ENCODE results near the gene PADI2.

Gene PADI2

GRCh38 chr1:17112076-17112475 lies 7.2 kb downstream of the PADI2 start:
- no peak for DNase-seq

GRCh38 chr1:17110555-17110926 lies 8.7 kb downstream of the PADI2 start:
- no peak for DNase-seq

DNA sequence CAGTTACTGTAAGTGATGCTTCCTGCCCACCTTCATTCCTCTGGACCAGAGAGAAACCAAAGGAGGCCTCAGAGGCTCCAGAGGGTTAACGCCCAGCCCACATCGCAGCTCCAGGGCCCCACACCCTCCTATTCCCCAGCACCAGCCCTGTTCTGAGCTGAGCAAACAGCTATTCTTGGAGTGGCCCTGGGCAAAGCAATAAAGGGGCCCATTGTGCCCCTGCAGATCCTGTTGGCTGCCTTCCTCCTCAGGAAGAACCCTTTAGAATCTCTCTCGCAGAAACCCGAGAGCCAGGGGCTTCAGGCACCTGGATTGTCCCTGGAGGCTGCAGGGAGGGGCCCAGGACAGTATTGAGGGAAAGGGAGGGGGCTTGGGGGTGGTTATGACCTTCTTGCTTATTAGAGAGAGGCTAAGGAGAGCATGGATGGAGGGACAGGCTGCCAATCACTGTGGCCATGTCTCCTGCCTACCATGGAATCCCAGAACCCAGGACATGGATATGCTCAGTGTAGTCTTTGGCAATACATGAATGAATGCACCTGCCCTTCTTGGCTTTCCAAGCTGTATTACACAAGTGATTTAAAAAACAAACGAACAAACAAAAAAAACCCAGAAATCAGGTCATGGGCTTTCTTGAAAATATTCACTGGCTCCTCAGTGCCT lies 9.2 kb downstream of the PADI2 start:
- DNase-seq: no peak

- no peak for DNase-seq
These were observed 10.5 kb downstream of the PADI2 start for GRCh38 chr1:17108786-17109185.

DNA sequence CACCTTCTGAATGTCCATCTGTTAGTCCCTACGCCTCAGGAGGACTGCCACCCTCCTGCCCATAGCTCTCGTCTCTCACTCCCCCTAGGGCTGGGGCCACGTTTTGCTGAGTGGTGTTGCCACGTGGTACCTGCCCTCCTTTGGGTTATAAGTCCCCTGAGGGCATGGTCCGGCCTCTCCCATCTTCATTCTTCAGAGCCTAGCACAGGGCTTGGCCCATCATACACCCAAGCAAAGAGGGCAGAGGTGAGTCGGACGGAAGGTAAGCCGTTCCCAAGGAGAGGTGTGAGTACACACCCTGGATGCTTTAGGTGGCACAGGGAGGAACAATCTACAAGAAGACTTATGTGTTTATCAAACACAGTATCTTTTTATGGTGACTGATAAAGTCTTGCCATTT lies 10.9 kb downstream of the PADI2 start:
- no peak for DNase-seq

DNA sequence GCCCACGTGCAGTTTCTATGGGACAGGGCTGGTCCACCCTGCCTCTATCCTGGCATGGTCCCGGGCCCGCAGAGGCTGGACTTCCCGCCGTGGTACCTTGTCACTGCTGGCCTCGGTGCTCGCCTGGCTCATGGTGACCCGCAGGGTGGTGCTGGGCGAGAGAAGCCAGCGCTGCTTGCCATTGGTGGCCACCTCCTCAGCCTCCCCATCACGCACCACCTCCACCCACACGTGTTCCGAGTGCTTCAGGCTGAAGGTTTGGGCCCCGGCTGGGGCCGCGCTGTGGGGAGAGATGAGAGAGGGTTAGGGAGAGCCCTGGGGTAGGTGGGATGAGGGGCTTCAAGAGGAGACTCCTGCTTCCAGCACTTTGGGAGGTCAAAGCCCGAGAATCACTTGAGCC lies 14.5 kb downstream of the PADI2 start:
- no peak for DNase-seq

DNA sequence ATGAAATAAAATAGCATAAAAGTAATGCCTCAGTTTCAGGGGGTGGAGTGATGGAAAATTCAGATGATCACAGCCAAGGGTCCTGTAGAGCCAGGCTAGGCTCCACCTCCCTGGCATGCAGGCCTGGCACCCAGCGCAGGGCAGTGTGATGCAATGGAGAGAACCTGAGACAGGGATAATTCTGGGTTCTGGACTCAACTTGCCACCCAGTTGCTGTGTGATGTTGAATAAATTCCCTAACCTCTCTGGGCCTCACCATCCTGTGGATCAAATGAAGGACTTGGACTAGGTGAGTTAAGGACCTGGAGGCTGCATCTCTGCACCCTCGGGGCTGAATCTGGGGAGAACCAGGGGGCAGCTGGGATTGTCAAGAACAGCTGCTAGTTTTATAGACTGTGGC lies 17.0 kb downstream of the PADI2 start:
- no peak for DNase-seq

DNA sequence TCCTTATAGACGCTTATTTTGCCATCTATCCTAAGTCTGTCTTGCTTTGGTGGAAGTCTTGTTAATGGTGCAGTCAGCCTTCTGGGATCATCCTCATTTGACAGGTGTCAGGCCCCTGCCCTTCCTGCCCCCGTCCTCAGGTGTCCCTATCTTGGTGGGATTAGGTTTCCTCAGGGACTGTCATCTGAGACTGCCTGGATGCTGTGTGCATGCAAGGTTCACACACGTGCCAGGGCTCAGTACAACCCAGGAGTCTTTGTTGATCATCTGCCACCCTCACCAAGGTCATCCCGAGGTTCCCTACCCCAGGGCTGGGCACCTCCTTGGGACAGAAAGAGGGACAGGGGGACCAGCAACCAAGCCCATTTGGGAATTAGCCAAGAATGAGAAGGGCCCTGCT lies 18.0 kb downstream of the PADI2 start:
- DNase-seq: peak; percentile 79

DNA sequence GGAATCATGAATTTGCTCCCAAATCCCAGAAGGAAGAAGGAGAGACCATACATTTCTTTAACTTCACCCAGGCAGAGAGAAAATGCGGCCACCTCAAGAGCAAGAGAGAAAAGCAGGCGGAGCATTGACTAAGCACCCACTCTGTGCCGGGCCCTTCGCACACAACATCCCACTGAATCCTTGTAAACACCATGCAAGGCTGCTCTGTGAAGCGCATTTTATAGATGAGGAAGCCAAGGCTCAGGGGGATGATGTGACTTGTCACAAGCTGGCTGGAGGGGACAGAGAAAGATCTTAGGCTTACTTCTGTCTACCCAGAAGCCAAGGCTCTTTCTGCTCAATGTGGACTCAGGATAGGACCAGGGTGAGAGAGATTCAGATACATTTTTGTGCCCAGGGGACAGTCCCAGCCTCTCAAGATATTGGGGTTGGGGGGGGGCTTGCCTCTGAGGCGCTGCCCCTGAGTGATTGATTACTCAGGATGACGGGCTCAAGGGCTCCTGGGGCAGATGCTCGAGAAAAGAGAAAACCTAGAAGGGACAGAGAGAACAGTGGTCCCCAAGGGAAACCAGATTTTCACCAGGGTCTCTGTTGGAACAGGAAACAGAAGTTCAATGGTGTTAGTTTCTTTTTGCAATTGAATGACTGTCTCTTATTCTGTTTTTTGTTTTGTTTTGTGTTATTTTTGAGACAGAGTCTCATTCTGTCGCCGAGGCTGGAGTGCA lies 19.5 kb downstream of the PADI2 start:
- DNase-seq: no peak

DNA sequence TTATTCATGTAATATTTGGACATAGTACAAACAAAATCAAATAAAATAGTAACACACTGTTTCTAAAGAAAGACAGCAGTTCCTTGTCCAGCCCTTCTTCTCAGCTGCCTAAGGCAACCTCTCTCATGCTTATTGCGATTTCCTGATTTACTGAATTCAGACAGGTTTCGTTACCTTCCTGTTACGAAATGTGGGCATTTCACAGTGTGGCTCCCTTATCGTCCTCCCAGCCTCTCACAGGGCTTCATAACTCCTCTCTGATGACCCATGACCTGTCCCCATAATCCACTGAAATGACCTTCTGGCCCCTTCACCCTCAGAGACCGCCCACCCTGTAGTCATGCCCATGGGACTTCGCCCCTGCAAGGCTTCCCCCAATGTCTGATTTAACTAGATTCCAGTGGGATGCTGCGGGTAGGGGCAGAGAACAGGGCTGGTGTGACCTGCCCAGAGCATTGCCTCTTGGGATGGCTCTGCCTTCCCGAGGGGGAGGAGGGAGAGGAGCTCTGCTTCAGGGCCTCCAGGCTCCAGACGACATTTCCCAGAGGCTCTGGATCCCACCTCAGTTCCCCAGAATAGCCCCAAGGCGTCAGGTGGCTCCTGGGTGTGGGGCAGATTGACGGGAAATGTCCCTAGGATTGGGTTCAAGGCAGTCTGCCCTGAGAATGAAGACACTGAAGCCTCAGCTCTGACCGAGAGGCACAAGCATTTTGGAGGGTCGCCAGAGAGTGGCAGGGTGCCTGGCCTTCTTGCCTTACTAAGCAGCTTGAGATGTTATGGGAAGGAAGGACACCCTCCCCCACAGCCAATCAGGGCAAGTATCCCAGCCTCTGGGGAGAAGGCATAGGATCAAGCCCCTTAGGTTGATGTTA lies 20.6 kb downstream of the PADI2 start:
- no peak for DNase-seq

GRCh38 chr1:17097787-17098186 lies 21.5 kb downstream of the PADI2 start:
- no peak for DNase-seq

DNA sequence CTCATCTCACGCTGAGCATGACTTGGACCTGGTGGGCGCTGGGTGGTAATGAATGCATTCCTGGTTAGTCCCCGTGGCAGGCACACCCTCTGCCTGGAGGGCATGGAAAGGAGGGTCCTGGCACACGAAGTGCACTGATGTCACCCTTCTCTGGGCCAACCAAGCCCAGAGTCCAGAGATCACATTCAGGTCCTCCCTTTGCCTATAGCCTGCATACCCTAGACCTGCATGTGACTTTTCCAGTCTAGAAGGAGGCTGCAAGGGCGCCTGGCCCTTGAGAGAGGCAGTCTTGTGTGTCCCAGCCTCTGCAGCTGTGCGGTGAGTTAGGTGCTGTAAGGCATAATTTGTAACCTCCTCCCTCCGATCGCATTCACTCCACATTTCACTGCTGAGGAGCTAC lies 22.1 kb downstream of the PADI2 start:
- no peak for DNase-seq

- no peak for DNase-seq
These were observed 22.7 kb downstream of the PADI2 start for GRCh38 chr1:17096584-17096983.

DNA sequence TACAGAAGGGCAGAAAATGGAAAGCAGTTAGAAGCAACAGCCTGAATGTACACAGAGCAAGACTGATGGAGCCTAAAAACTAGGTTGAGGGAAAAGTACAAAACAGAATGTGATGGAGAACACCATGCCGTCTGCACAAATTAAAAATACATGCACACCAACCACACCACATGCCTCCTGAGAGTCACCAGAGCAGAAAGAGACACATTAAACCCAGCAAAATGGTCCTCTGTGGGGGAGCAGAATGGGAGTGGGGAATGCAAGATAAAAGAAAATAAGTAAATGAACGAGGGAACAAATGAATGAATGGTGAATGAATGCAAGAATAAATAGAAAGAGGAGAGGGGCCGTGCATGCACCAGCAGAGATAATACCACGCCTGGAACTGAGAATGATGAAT lies 24.1 kb downstream of the PADI2 start:
- no peak for DNase-seq

DNA sequence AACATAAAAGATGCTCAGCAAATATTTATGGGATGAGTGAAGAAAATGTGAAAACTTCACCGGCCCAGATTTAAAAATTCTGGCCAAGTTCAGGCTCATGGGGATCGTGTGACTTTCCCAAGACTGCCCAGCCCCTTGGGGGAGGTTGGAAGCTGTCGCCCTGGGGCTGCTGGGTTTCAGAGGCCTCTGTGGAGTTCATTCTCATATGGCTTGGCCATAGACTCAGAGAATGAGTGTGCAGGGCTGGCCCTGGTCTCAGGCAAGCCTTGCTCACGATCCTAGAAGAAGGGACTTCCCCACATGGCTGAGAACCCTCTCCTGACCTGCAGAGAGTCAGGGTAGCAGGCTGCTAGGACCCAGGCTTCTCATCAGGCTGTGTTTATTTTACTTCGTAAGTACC lies 24.6 kb downstream of the PADI2 start:
- no peak for DNase-seq

GRCh38 chr1:17093822-17094393 lies 25.3 kb downstream of the PADI2 start:
- no peak for DNase-seq

GRCh38 chr1:17091252-17091651 lies 28.0 kb downstream of the PADI2 start:
- DNase-seq: no peak

DNA sequence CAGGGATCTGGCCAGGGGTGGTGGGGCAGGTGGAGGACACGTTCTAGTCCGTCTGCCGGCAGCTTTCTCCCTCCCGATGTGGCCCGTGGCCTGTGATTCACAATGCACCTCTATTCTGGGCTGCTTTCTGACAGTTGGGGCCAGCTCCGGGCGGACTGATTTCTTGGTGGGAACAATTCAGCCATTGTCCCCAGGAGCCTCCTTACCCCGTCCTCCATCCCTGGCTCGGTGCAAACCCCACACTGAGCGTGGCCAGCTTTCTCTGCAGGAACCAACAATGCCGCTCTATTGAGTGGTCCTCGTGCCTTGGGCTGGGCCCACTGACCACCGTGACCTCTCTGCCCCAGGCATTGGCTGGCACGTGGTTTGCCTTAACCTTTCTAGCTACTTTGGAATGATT lies 29.7 kb downstream of the PADI2 start:
- DNase-seq: no peak

- DNase-seq: no peak
These were observed 32.5 kb downstream of the PADI2 start for GRCh38 chr1:17086751-17087150.

DNA sequence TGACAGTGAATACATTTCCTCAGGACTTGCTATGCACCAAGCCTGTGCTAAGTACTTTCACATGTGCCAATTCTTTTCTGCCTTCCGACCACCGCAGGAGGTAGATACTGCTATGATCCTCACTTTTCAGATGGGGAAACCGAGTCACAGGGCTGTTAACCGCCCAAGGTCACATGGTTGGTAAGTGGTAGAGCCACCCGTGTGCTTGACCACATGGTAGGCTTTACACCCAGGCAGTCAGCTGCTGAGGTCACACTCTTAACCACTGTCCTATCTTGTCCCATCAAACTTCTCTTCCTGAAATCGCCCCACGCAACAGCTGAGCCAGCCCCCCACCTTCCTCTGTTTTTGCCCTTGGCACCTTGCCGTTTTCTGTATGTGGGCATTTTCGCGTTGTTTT lies 34.5 kb downstream of the PADI2 start:
- DNase-seq: no peak

GRCh38 chr1:17082761-17083160 lies 36.5 kb downstream of the PADI2 start:
- no peak for DNase-seq

GRCh38 chr1:17081439-17081838 lies 37.8 kb downstream of the PADI2 start:
- no peak for DNase-seq

DNA sequence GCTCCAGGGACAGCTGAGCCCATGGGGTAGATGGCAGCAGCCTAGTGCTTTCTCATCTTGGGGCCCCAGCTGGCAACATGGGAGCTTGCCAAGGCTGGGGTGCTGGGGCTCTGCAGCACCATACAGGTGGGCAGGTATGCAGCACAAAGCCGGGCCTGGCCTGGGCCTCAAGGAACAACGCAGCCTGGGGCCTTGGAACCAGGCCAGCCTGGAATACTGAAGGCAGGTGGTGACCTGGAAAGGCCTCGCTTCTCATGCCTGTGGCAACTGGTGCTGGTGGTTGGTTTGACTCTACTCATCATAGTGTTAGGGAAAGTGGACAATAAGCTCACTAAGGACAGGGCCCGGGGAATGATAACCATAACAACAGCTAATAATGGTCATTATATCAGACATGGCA lies 38.4 kb downstream of the PADI2 start:
- DNase-seq: peak; percentile 67

Measured in NCI-H2171 (cell line).